ENCODE data around the gene CRIM1. TPM values are rescaled to one million over a fixed set of nuclear protein-coding genes. Genes with fewer than 3 reads are reported as not detected.
A peak's percentile ranks its signal among the peaks of the same experiment; 100 is the strongest.

The CRIM1 gene
- total and polyA plus RNA-seq, 7 donors: 10.2 to 68.1 (median 53.1) TPM

DNA sequence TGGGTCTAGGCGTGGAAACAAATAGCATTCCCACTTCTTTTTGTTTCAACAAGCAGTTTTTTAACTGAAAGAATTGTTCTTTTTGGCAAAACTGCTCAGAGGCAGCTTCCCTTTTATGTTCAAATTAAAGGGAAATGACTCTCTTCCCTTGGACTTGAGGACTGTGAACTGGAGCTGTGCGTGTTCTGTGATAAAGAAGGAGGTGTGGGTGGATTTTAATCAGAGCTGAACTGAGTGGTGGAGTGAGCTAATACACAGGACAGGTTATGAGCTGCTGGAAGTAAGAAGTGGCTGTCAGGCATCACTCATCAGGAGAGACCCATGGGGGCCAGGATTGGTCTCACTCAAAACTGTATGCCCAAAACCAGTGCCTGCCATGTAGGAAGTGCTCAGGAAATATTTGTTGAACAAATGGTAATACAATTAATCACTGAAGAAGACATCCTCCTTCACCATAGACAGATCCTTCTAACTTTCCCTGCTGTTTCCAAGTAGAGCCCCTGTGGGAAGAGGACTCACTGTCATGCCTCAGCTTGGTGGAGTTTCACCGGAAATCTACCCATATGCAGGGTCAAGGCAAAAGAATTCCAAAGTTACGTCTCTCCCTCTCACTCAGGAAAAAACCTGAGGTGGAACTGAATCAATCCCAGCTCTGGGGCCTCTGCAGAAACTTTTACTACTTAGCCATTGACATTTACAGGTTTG, 186.5 kb downstream of the CRIM1 start:
- Histone ChIP-seq H3K27ac (peak overlapping the region; percentile 30), H3K36me3 (ENCODE audit: insufficient read depth in 1 of 2, low read depth in 1 of 2) (peaks cover 5 to 86% of the 10 kb centered on the region in 2 donors), H3K4me1 (no peaks in the 10 kb centered on the region), H3K9me3 (no peaks in the 10 kb centered on the region), H3K4me3 (no peak overlapping the region), H3K27me3 (ENCODE audit: insufficient read depth in 3 of 3, low read length in 2 of 3) (no peaks in the 10 kb centered on the region)
- TF ChIP-seq, protein P1, sequence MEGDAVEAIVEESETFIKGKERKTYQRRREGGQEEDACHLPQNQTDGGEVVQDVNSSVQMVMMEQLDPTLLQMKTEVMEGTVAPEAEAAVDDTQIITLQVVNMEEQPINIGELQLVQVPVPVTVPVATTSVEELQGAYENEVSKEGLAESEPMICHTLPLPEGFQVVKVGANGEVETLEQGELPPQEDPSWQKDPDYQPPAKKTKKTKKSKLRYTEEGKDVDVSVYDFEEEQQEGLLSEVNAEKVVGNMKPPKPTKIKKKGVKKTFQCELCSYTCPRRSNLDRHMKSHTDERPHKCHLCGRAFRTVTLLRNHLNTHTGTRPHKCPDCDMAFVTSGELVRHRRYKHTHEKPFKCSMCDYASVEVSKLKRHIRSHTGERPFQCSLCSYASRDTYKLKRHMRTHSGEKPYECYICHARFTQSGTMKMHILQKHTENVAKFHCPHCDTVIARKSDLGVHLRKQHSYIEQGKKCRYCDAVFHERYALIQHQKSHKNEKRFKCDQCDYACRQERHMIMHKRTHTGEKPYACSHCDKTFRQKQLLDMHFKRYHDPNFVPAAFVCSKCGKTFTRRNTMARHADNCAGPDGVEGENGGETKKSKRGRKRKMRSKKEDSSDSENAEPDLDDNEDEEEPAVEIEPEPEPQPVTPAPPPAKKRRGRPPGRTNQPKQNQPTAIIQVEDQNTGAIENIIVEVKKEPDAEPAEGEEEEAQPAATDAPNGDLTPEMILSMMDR (IDR thresholded peaks at IDR 0.05): no peak
- intact Hi-C loops (cut with DNase I): no loop called here
- 68 to 79% (median 78%) methylated on average over 4 of the region's 4 CpGs for WGBS, 3 donors
- ATAC-seq (peak in 2 of 4 donors; percentile 17 to 41), DNase-seq (no peak)

DNA sequence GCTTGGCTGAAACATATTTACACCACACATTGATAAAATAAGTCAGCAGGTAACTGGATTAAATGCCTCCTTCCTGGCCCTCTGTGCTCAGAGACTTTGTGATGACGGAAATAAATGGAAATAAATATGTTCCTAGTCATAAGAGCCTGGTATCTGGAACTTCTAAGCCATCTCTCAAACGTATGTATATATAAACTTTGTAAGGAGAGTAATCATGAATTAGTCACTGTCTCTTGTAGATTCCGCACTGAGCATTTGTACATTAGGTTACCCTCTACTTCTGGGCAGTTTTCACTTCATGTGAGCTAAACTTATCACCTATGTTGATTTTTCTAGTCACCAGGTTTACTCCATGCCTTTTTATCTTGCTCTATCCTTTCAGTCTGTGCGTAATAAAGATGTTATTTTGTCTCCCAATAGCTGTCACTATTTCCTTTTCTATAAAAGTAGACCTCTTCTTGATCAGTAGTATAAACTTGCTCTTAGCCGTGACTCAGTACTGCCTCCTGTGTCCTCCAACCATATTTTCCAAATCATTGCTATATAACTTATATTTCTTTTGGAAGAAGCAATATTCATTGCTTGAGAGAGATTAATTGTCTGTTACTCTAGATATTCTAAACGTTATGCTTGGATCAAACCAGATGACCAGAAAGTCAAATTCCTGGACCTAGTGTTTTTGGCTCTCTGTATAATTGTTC, 189.2 kb downstream of the CRIM1 start:
- Histone ChIP-seq H3K4me1 (peaks cover 11% of the 10 kb centered on the region), H3K36me3 (ENCODE audit: insufficient read depth in 1 of 2, low read depth in 1 of 2) (peaks cover 9 to 91% of the 10 kb centered on the region in 2 donors), H3K27me3 (ENCODE audit: insufficient read depth in 3 of 3, low read length in 2 of 3) (no peaks in the 10 kb centered on the region), H3K27ac (no peak overlapping the region), H3K4me3 (no peak overlapping the region), H3K9me3 (no peaks in the 10 kb centered on the region)
- intact Hi-C loops (cut with DNase I): no loop called here
- no peak for ATAC-seq
- 72 to 85% (median 74%) methylated on average over 6 of the region's 6 CpGs for WGBS, 3 donors
- DNase-seq: no peak
- TF ChIP-seq, protein P1 (IDR thresholded peaks at IDR 0.05): no peak

DNA sequence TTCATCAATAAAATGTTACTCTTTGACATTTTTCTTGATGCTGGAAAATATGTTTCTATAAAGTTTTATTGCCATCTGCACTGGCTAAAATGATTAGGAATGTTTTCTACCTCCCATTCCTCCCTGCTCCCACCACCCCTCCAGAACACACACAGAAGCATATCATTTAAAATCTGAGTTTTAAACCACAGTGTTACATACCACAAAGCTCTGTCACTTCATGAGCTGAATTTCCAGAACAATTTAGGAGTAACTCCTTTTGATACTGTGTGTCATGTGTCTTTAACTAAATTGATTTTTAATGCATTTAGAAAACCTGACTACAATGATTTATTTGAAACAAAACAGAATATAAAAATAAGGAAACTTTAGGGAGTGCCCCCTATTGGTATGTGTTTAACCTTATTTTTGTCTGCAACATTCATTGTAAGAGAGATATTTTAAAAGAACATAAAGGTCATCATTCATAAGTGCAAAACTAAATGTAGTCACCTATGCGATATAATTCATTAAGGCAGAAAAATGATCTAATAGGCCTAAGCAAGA, 190.4 kb downstream of the CRIM1 start:
- Histone ChIP-seq H3K4me1 (peaks cover 11% of the 10 kb centered on the region), H3K4me3 (no peak overlapping the region), H3K27ac (no peak overlapping the region), H3K36me3 (ENCODE audit: insufficient read depth in 1 of 2, low read depth in 1 of 2) (peaks cover 9 to 95% of the 10 kb centered on the region in 2 donors), H3K27me3 (ENCODE audit: insufficient read depth in 3 of 3, low read length in 2 of 3) (no peaks in the 10 kb centered on the region), H3K9me3 (no peaks in the 10 kb centered on the region)
- TF ChIP-seq, protein P1 (IDR thresholded peaks at IDR 0.05): no peak
- no peak for ATAC-seq
- no peak for DNase-seq
- intact Hi-C loops (cut with DNase I): no loop called here
- WGBS, 3 donors: 0 to 44% (median 0%) methylated on average over 1 of the region's 1 CpG

DNA sequence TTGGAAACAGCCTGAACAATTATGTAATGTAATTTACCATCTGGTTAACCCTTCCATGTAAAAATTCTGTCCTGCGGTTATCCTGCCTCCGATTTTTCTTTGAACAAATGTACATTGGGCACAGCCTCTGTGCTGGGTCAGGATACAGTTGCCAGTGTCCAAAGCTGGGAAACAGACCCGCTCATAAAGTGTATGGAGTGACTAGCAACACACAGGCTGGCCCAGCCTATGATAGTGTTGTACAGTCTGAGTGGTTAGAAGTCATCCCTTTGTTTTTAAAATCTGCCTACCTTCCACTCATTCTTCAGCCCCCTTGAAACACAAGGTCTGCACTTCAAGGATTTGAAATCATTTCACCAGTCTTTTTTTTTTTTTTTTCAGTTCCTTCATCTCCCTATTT, 192.3 kb downstream of the CRIM1 start:
- ATAC-seq (peak in 1 of 4 donors; percentile 23), DNase-seq (no peak)
- H3K27me3 ChIP-seq (ENCODE audit: insufficient read depth in 3 of 3, low read length in 2 of 3): no peaks in the 10 kb centered on the region
- no peaks in the 10 kb centered on the region for H3K9me3 ChIP-seq
- H3K4me3 ChIP-seq: no peak overlapping the region
- WGBS, 3 donors: 88 to 98% (median 90%) methylated on average over 3 of the region's 3 CpGs
- peaks cover 9 to 100% of the 10 kb centered on the region in 2 donors for H3K36me3 ChIP-seq (ENCODE audit: insufficient read depth in 1 of 2, low read depth in 1 of 2)
- TF ChIP-seq, protein P1 (IDR thresholded peaks at IDR 0.05): no peak
- H3K4me1 ChIP-seq: peaks cover 11% of the 10 kb centered on the region
- intact Hi-C loops (cut with DNase I): no loop called here
- H3K27ac ChIP-seq: peak overlapping the region; percentile 37
